K562 (cell line): ENCODE results near the gene MAD1L1. TPM values are rescaled to one million over a fixed set of nuclear protein-coding genes. Genes with fewer than 3 reads are reported as not detected.

Experiments
- ATAC-seq: fragments of 200-7000 bp; cut with Tn5 transposase; 3 replicates; pipeline ENCODE4 v1.9.1; 2020; ENCODE audit warnings: moderate library complexity
- BruUV-seq: library from RNA; stranded (reverse); fragments of 400-500 nt; replicated peaks from 2 replicates; lab custom pipeline; 2021; lab: Mats Ljungman, UMichigan
- CTCF ChIA-PET: fragments of 300-600 bp; formaldehyde crosslinking; extraction: SDS; loops from one replicate; lab custom pipeline; 2021; ENCODE audit warnings: low intra/inter-chr PET ratio; lab: Yijun Ruan, JAX
- POLR2A ChIA-PET: fragments of 300-600, 350-650 bp; sonication (Branson Sonifier 250); formaldehyde crosslinking; extraction: SDS; loops from one replicate; lab custom pipeline; 2021; ENCODE audit warnings: antibody characterized with exemption, inconsistent platforms; lab: Yijun Ruan, JAX
- DNase-seq, 4 experiments: peaks; one replicate each; pipeline versions ENCODE4 v3.0.0 to v3.0.0-alpha.2; 2011 to 2018; ENCODE audit warnings: low spot score in 3 of 4, mixed read lengths in 3 of 4; ENCODE audit errors: extremely low read depth in 1 of 4
- FAIRE-seq: peaks from 2 replicates; lab custom pipeline; 2011; peaks lifted over from hg19 to GRCh38; lab: Jason Lieb, UNC
- H2AFZ ChIP-seq: 2 replicates; pipeline ENCODE4 v1.6.0; 2011; ENCODE audit warnings: low read depth, low read length, control low read depth, inconsistent platforms
- H3K27ac ChIP-seq: fragments of 200-600 bp; 3 replicates; pipeline ENCODE4 v1.8.0; 2011; ENCODE audit warnings: low read depth, mild to moderate bottlenecking, control low read depth, inconsistent platforms, low read length, moderate library complexity, mixed read lengths; ENCODE audit errors: extremely low read depth
- H3K27me3 ChIP-seq, 2 experiments: fragments of 300-600 bp in 1 of 2; 2 replicates in 1 of 2; 3 replicates in 1 of 2; pipeline versions ENCODE4 v1.6.0 to v1.8.0; 2011; ENCODE audit warnings: inconsistent platforms in 2 of 2, low read length in 2 of 2, mild to moderate bottlenecking in 1 of 2, mixed read lengths in 1 of 2, moderate library complexity in 1 of 2; ENCODE audit not compliant: control insufficient read depth in 2 of 2, insufficient read depth in 2 of 2
- H3K36me3 ChIP-seq: fragments of 300-600 bp; 3 replicates; pipeline ENCODE4 v1.8.0; 2011; ENCODE audit warnings: mild to moderate bottlenecking, low read length, inconsistent platforms; ENCODE audit not compliant: control insufficient read depth, insufficient read depth
- H3K4me1 ChIP-seq, 2 experiments: fragments of 200-600 bp in 1 of 2; replicated peaks in 1 of 2; 2 replicates in 1 of 2; 3 replicates in 1 of 2; pipeline versions ENCODE4 v1.5.1 to v1.8.0; 2011; ENCODE audit warnings: inconsistent platforms in 2 of 2, low read length in 2 of 2, mild to moderate bottlenecking in 1 of 2, mixed read lengths in 1 of 2, moderate library complexity in 1 of 2; ENCODE audit not compliant: control insufficient read depth in 2 of 2, insufficient read depth in 2 of 2
- H3K4me2 ChIP-seq: 2 replicates; pipeline ENCODE4 v1.6.1; 2011; ENCODE audit warnings: low read length, control low read depth, inconsistent platforms, mixed read lengths; ENCODE audit not compliant: insufficient read depth
- H3K4me3 ChIP-seq: fragments of 200-600 bp; sonication (generic), shearing (Covaris generic); 2 replicates; pipeline ENCODE4 v1.5.1; 2016; ENCODE audit warnings: control low read depth, inconsistent platforms
- H3K79me2 ChIP-seq: fragments of 200-600 bp; 3 replicates; pipeline ENCODE4 v1.8.0; 2011; ENCODE audit warnings: low read length, inconsistent platforms; ENCODE audit not compliant: control insufficient read depth, insufficient read depth
- H3K9ac ChIP-seq, 2 experiments: 2 replicates each; pipeline versions ENCODE4 v1.6.0 to v1.6.1; 2011; ENCODE audit warnings: low read depth in 2 of 2, low read length in 2 of 2, control low read depth in 1 of 2, inconsistent platforms in 1 of 2, mild to moderate bottlenecking in 1 of 2, mixed read lengths in 1 of 2; ENCODE audit not compliant: insufficient read depth in 1 of 2
- H3K9me1 ChIP-seq: one replicate; pipeline ENCODE4 v1.6.0; 2011; ENCODE audit warnings: inconsistent platforms, mild to moderate bottlenecking, low read length, moderate library complexity; ENCODE audit not compliant: control insufficient read depth, insufficient read depth
- H3K9me3 ChIP-seq: replicated peaks from 2 replicates; pipeline ENCODE4 v1.5.1; 2011; ENCODE audit warnings: low read depth, low read length, inconsistent platforms; ENCODE audit not compliant: control insufficient read depth, insufficient read depth
- H4K20me1 ChIP-seq: replicated peaks from 2 replicates; pipeline ENCODE4 v1.6.1; 2011; ENCODE audit warnings: low read length, inconsistent platforms, mixed read lengths; ENCODE audit not compliant: control insufficient read depth, insufficient read depth
- FOXP1 ChIP-seq: sonication (generic); formaldehyde crosslinking; IDR thresholded peaks from 2 replicates; pipeline ENCODE4 v1.8.0; 2022; ENCODE audit warnings: mild to moderate bottlenecking, missing genetic modification reagents
- KAT2B ChIP-seq: IDR thresholded peaks from one replicate; pipeline ENCODE4 v1.6.1; 2012; ENCODE audit warnings: low read depth, mild to moderate bottlenecking, control low read depth, inconsistent platforms, low read length, moderate library complexity
- NCOA2 ChIP-seq, 2 experiments: fragments of 450-650 bp; IDR thresholded peaks; 2 replicates each; pipeline ENCODE4 v1.6.1; 2018; ENCODE audit warnings: mild to moderate bottlenecking in 2 of 2, moderate library complexity in 1 of 2; ENCODE audit not compliant: partially characterized antibody in 2 of 2
- SAFB ChIP-seq: fragments of 200-400 bp; formaldehyde crosslinking; IDR thresholded peaks from 2 replicates; pipeline ENCODE4 v1.6.1; 2017; ENCODE audit warnings: low read depth, low read length, borderline replicate concordance
- TEAD2 ChIP-seq: fragments of 450-650 bp; IDR thresholded peaks from 2 replicates; pipeline ENCODE4 v1.6.1; 2016; ENCODE audit warnings: missing genetic modification characterization, control low read depth, missing compliant biosample characterization
- ZBTB26 ChIP-seq: fragments of 450-650 bp; formaldehyde crosslinking; IDR thresholded peaks from 2 replicates; pipeline ENCODE4 v1.4.0; 2022; ENCODE audit warnings: missing genetic modification characterization
- ZBTB5 ChIP-seq: fragments of 450-650 bp; IDR thresholded peaks from 2 replicates; pipeline ENCODE4 v1.6.1; 2017; ENCODE audit warnings: antibody characterized with exemption
- ZNF77 ChIP-seq: fragments of 250-450 bp; sonication (Bioruptor Pico); IDR thresholded peaks from 2 replicates; pipeline ENCODE4 v1.5.0; 2020
- WGBS: fragments of 100-300 bp; shearing (Covaris generic); methylation state at CpG from one replicate; pipeline ENCODE4 v1.1.6; 2016; ENCODE audit warnings: low coverage, mixed read lengths; ENCODE audit not compliant: insufficient coverage; ENCODE audit errors: missing lambda C conversion rate; 5-methylcytosine and 5-hydroxymethylcytosine counted together
- in situ Hi-C: fragments of 300-500 bp; cut with MboI; formaldehyde crosslinking; loops from 4 replicates; pipeline ENCODE4 v1.15.0; 2018; ENCODE audit warnings: inconsistent platforms, mixed read lengths
- intact Hi-C: fragments of 100-400 bp; cut with micrococcal nuclease; formaldehyde crosslinking; loops from 2 replicates; pipeline ENCODE4 v1.14.2; 2022
- polyA plus RNA-seq, 8 experiments: library from polyadenylated mRNA; depleted of rRNA in 4 of 8; stranded (reverse) in 5 of 8; unstranded in 3 of 8; fragments of >200 nt; fragmentation: Nextera tagmentation in 2 of 8; fragmentation: Illumina TruSeq in 1 of 8; extraction: Ambion mirVana in 2 of 8; extraction: Trizol in 1 of 8; gene quantifications; 2 replicates each; pipeline versions ENCODE4 v1.2.1 to v1.2.3, GENCODE V29; 2011 to 2014; ENCODE audit warnings: inconsistent platforms in 1 of 8, missing spikeins in 1 of 8
- total RNA-seq, 7 experiments: library from RNA; depleted of rRNA in 6 of 7; stranded (reverse); fragments of >200 nt in 6 of 7; fragmentation: Illumina TruSeq in 2 of 7; extraction: Trizol in 2 of 7; gene quantifications; 2 replicates each; pipeline versions ENCODE4 v1.2.1 to v1.2.3, GENCODE V29; 2011 to 2021; ENCODE audit warnings: low replicate concordance in 1 of 7
- TF ChIP-seq, protein P1 (sequence below): fragments of 250-450 bp; sonication (Bioruptor Pico); IDR thresholded peaks from 2 replicates; pipeline ENCODE4 v1.5.0; 2022; ENCODE audit warnings: mild to moderate bottlenecking
- TF ChIP-seq, protein P2 (sequence below): fragments of 200-800 bp; sonication (Bioruptor generic); IDR thresholded peaks from 2 replicates; pipeline ENCODE4 v1.6.1; 2016; ENCODE audit warnings: missing genetic modification characterization, missing compliant biosample characterization

MAD1L1 gene
- total and polyA plus RNA-seq, 9 of the 15 experiments (the other 6 are each of a cell fraction or from before 2014, with no cell fraction given): 1.7 to 89.7 (median 18.0) TPM

GRCh38 chr7:1985936-1986335 lies 246.8 kb downstream of the MAD1L1 start (continued):
- TF ChIP-seq, protein P1, sequence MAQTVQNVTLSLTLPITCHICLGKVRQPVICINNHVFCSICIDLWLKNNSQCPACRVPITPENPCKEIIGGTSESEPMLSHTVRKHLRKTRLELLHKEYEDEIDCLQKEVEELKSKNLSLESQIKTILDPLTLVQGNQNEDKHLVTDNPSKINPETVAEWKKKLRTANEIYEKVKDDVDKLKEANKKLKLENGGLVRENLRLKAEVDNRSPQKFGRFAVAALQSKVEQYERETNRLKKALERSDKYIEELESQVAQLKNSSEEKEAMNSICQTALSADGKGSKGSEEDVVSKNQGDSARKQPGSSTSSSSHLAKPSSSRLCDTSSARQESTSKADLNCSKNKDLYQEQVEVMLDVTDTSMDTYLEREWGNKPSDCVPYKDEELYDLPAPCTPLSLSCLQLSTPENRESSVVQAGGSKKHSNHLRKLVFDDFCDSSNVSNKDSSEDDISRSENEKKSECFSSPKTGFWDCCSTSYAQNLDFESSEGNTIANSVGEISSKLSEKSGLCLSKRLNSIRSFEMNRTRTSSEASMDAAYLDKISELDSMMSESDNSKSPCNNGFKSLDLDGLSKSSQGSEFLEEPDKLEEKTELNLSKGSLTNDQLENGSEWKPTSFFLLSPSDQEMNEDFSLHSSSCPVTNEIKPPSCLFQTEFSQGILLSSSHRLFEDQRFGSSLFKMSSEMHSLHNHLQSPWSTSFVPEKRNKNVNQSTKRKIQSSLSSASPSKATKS (CRISPR knock-in tag): no peak
- TF ChIP-seq ZBTB5 (no peak), SAFB (no peak), ZBTB26 (no peak), FOXP1 (CRISPR knock-in tag) (no peak)

- 92% methylated on average over 11 of the region's 13 CpGs for WGBS
- ATAC-seq (no peak), FAIRE-seq (no peak)
- no peaks in the 10 kb centered on the region for H3K9me3 ChIP-seq
- no peak overlapping the region for H3K4me2 ChIP-seq
- no peak overlapping the region for H3K9ac ChIP-seq
- in situ Hi-C loops: no loop called here
- no peaks in the 10 kb centered on the region for H3K79me2 ChIP-seq
- no TSS peak for BruUV-seq
- peaks cover 3% of the 10 kb centered on the region for H3K9me1 ChIP-seq
- H3K4me3 ChIP-seq: no peak overlapping the region
- no peak overlapping the region for H2AFZ ChIP-seq
- intact Hi-C loops: no loop called here
- peaks cover 4% of the 10 kb centered on the region; the same call in 1 of the 3 replicates for H3K36me3 ChIP-seq
- no peaks in the 10 kb centered on the region for H4K20me1 ChIP-seq
- CTCF ChIA-PET: no interaction called here
- POLR2A ChIA-PET: no interaction called here
- TF ChIP-seq TEAD2 (tag) (no peak), NCOA2 (IDR thresholded peaks at IDR 0.05; ENCODE audit: partially characterized antibody in 2 of 2) (no peak), ZNF77 (CRISPR knock-in tag) (no peak), KAT2B (no peak)
- TF ChIP-seq, protein P2, sequence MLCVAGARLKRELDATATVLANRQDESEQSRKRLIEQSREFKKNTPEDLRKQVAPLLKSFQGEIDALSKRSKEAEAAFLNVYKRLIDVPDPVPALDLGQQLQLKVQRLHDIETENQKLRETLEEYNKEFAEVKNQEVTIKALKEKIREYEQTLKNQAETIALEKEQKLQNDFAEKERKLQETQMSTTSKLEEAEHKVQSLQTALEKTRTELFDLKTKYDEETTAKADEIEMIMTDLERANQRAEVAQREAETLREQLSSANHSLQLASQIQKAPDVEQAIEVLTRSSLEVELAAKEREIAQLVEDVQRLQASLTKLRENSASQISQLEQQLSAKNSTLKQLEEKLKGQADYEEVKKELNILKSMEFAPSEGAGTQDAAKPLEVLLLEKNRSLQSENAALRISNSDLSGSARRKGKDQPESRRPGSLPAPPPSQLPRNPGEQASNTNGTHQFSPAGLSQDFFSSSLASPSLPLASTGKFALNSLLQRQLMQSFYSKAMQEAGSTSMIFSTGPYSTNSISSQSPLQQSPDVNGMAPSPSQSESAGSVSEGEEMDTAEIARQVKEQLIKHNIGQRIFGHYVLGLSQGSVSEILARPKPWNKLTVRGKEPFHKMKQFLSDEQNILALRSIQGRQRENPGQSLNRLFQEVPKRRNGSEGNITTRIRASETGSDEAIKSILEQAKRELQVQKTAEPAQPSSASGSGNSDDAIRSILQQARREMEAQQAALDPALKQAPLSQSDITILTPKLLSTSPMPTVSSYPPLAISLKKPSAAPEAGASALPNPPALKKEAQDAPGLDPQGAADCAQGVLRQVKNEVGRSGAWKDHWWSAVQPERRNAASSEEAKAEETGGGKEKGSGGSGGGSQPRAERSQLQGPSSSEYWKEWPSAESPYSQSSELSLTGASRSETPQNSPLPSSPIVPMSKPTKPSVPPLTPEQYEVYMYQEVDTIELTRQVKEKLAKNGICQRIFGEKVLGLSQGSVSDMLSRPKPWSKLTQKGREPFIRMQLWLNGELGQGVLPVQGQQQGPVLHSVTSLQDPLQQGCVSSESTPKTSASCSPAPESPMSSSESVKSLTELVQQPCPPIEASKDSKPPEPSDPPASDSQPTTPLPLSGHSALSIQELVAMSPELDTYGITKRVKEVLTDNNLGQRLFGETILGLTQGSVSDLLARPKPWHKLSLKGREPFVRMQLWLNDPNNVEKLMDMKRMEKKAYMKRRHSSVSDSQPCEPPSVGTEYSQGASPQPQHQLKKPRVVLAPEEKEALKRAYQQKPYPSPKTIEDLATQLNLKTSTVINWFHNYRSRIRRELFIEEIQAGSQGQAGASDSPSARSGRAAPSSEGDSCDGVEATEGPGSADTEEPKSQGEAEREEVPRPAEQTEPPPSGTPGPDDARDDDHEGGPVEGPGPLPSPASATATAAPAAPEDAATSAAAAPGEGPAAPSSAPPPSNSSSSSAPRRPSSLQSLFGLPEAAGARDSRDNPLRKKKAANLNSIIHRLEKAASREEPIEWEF (CRISPR knock-in tag): no peak
- TF ChIP-seq, all 486 proteins: peak for 0
- peaks cover 0 to 52% of the 10 kb centered on the region in 2 experiments; a peak in 2 of 5 replicates for H3K4me1 ChIP-seq
- H3K27ac ChIP-seq: no peak overlapping the region
- DNase-seq: no peak
- no peaks in the 10 kb centered on the region for H3K27me3 ChIP-seq
These were observed 247.7 kb downstream of the MAD1L1 start for GRCh38 chr7:1985042-1985441.
